A549 (cell line): Measurements from ENCODE around the gene EMILIN1. TPM values are rescaled to one million over a fixed set of nuclear protein-coding genes. Genes with fewer than 3 reads are reported as not detected.

Experiments
- ATAC-seq, 2 experiments: fragments of 200-7000 bp in 1 of 2; fragments of >200 bp in 1 of 2; cut with Nextera tagmentation in 1 of 2; cut with Tn5 transposase in 1 of 2; 3 replicates each; pipeline versions ENCODE4 v1.8.0 to v1.9.1; 2018 to 2020; ENCODE audit warnings: mild to moderate bottlenecking in 1 of 2, moderate library complexity in 1 of 2
- CTCF ChIA-PET: fragments of 300-600 bp; sonication (Branson Sonifier 250); formaldehyde crosslinking; extraction: SDS; loops from one replicate; lab custom pipeline; 2021; ENCODE audit warnings: antibody characterized with exemption, inconsistent platforms; lab: Yijun Ruan, JAX
- POLR2A ChIA-PET: fragments of 350-600 bp; formaldehyde crosslinking; extraction: SDS; loops from one replicate; lab custom pipeline; 2021; ENCODE audit warnings: antibody characterized with exemption, inconsistent platforms; lab: Yijun Ruan, JAX
- DNase-seq, 2 experiments: peaks; one replicate each; pipeline versions ENCODE4 v3.0.0 to v3.0.0-alpha.2; 2011 to 2016; ENCODE audit warnings: low read depth in 1 of 2, low spot score in 1 of 2
- FAIRE-seq: peaks from 2 replicates; lab custom pipeline; 2011; peaks lifted over from hg19 to GRCh38; lab: Jason Lieb, UNC
- H3K27ac ChIP-seq, 2 experiments: fragments of >200 bp; sonication (Bioruptor Twin); formaldehyde crosslinking; 3 replicates each; pipeline ENCODE4 v1.5.1; 2016 to 2017
- H3K4me1 ChIP-seq: fragments of >200 bp; sonication (Bioruptor Twin); formaldehyde crosslinking; 3 replicates; pipeline ENCODE4 v1.6.1; 2016
- H3K4me2 ChIP-seq: fragments of >200 bp; sonication (Bioruptor Twin); formaldehyde crosslinking; 3 replicates; pipeline ENCODE4 v1.6.1; 2016
- H3K4me3 ChIP-seq: fragments of >200 bp; sonication (Bioruptor Twin); formaldehyde crosslinking; 3 replicates; pipeline ENCODE4 v1.5.1; 2016
- H3K9me3 ChIP-seq: fragments of >200 bp; sonication (Bioruptor Twin); formaldehyde crosslinking; 3 replicates; pipeline ENCODE4 v1.6.1; 2016
- CBX8 ChIP-seq: fragments of 200-600 bp; sonication (generic); IDR thresholded peaks from 2 replicates; pipeline ENCODE4 v1.6.1; 2016
- CHD2 ChIP-seq: fragments of 150-350 bp; IDR thresholded peaks from 2 replicates; pipeline ENCODE4 v1.6.1; 2014; ENCODE audit warnings: low read length; ENCODE audit not compliant: partially characterized antibody
- CTCF ChIP-seq: fragments of >200 bp; sonication (Bioruptor Twin); formaldehyde crosslinking; IDR thresholded peaks from 3 replicates; pipeline ENCODE4 v1.5.1; 2016
- EHF ChIP-seq: fragments of 250-450 bp; sonication (Bioruptor Pico); IDR thresholded peaks from 2 replicates; pipeline ENCODE4 v1.5.0; 2020; ENCODE audit warnings: mild to moderate bottlenecking
- EHMT2 ChIP-seq: fragments of 200-600 bp; sonication (generic); IDR thresholded peaks from 2 replicates; pipeline ENCODE4 v1.6.1; 2016; ENCODE audit warnings: antibody characterized with exemption, low read depth, mild to moderate bottlenecking, moderate library complexity
- FOXS1 ChIP-seq: fragments of 250-450 bp; sonication (Bioruptor Pico); IDR thresholded peaks from 2 replicates; pipeline ENCODE4 v1.5.0; 2020; ENCODE audit warnings: mild to moderate bottlenecking, moderate library complexity
- HOXB13 ChIP-seq: fragments of 250-450 bp; sonication (Bioruptor Pico); IDR thresholded peaks from 2 replicates; pipeline ENCODE4 v1.5.0; 2020; ENCODE audit warnings: low read depth, mild to moderate bottlenecking, moderate library complexity
- JUN ChIP-seq, 2 experiments: fragments of >200 bp; sonication (Bioruptor Twin); formaldehyde crosslinking; IDR thresholded peaks; 2 replicates in 1 of 2; 3 replicates in 1 of 2; pipeline ENCODE4 v1.6.1; 2016 to 2017
- KDM5A ChIP-seq: fragments of 200-600 bp; sonication (generic); IDR thresholded peaks from 2 replicates; pipeline ENCODE4 v1.6.1; 2016; ENCODE audit warnings: antibody characterized with exemption, mild to moderate bottlenecking
- MAZ ChIP-seq: fragments of 150-350 bp; IDR thresholded peaks from 2 replicates; pipeline ENCODE4 v1.6.1; 2014; ENCODE audit warnings: antibody characterized with exemption, low read depth, low read length, borderline replicate concordance
- NPAS2 ChIP-seq: fragments of 250-450 bp; sonication (Bioruptor Pico); IDR thresholded peaks from 2 replicates; pipeline ENCODE4 v1.8.0; 2022; ENCODE audit warnings: mild to moderate bottlenecking, moderate library complexity, borderline replicate concordance
- NR3C1 ChIP-seq: fragments of >200 bp; sonication (Bioruptor Twin); formaldehyde crosslinking; IDR thresholded peaks from 3 replicates; pipeline ENCODE4 v1.6.1; 2017
- RARB ChIP-seq: fragments of 250-450 bp; sonication (Bioruptor Pico); IDR thresholded peaks from 2 replicates; pipeline ENCODE4 v1.8.0; 2021; ENCODE audit warnings: mild to moderate bottlenecking, moderate library complexity
- REST ChIP-seq: fragments of 200-600 bp; sonication (generic); IDR thresholded peaks from 2 replicates; pipeline ENCODE4 v1.6.1; 2016; ENCODE audit warnings: antibody characterized with exemption, mild to moderate bottlenecking, moderate library complexity
- SREBF2 ChIP-seq: fragments of 450-650 bp; IDR thresholded peaks from 2 replicates; pipeline ENCODE4 v1.6.1; 2014; ENCODE audit warnings: mild to moderate bottlenecking, moderate library complexity
- TP53 ChIP-seq: fragments of 250-450 bp; sonication (Bioruptor Pico); IDR thresholded peaks from 2 replicates; pipeline ENCODE4 v1.5.0; 2021; ENCODE audit warnings: mild to moderate bottlenecking, moderate library complexity
- WGBS: methylation state at CpG from one replicate; pipeline ENCODE4 v1.1.6; 2017; ENCODE audit errors: missing lambda C conversion rate; 5-methylcytosine and 5-hydroxymethylcytosine counted together
- polyA plus RNA-seq, 4 experiments: library from polyadenylated mRNA; depleted of rRNA in 3 of 4; stranded (reverse); fragments of >200 nt; fragmentation: RNase III in 1 of 4; extraction: RNeasy Plus Mini Kit Qiagen cat#74134 plus additional on column Dnase treatment in 1 of 4; gene quantifications; 2 replicates in 3 of 4; 3 replicates in 1 of 4; pipeline ENCODE4 v1.2.3, GENCODE V29; 2011 to 2017

EMILIN1 gene
- polyA plus RNA-seq, 2 of the 4 experiments (the other 2 are of a cell fraction), result 0.13 to 0.49 TPM

- 89% methylated on average over 15 of the region's 15 CpGs for WGBS
- CTCF ChIA-PET, result interaction anchor here (0.6 to 18.7 kb wide), 10 partner anchors 8 to 213 kb away, joined by 3 to 253 read pairs (median 4); partner anchors contain the start of genes AGBL5, EMILIN1, KHK and OST4
These were observed 19.1 kb upstream of the EMILIN1 start for GRCh38 chr2:27059141-27059820.

GRCh38 chr2:27060323-27060722 is 18.1 kb upstream of the EMILIN1 start:
- no peak for FAIRE-seq
- H3K4me2 ChIP-seq, result no peak overlapping the region
- 83% methylated on average over 3 of the region's 3 CpGs for WGBS
- TF ChIP-seq JUN (IDR thresholded peaks at IDR 0.05), result no peak
- TF ChIP-seq, all 56 proteins: peak for 0
- DNase-seq (no peak), ATAC-seq (no peak)
- ChIA-PET POLR2A (interaction anchor here (4.7 to 5.5 kb wide), 2 partner anchors 9 to 11 kb away, joined by 35 to 37 read pairs; partner anchors contain the start of genes AGBL5 and OST4), CTCF (interaction anchor here (0.8 to 18.7 kb wide), 5 partner anchors 9 to 109 kb away, joined by 3 to 253 read pairs (median 6); partner anchors contain the start of genes AGBL5, EMILIN1, KHK and OST4)
- Histone ChIP-seq H3K4me1 (peaks cover 5% of the 10 kb centered on the region; the same call in 1 of the 3 replicates), H3K9me3 (no peaks in the 10 kb centered on the region), H3K27ac (no peak overlapping the region), H3K4me3 (no peak overlapping the region)

More at GRCh38 chr2:27059141-27059820, 19.1 kb upstream of the EMILIN1 start:
- FAIRE-seq (no peak), ATAC-seq (no peak), DNase-seq (no peak)
- no peak overlapping the region for H3K4me2 ChIP-seq
- H3K27ac ChIP-seq, result no peak overlapping the region
- no peaks in the 10 kb centered on the region for H3K9me3 ChIP-seq
- TF ChIP-seq NPAS2 (CRISPR knock-in tag) (no peak), CHD2 (no peak), REST (no peak), JUN (IDR thresholded peaks at IDR 0.05) (no peak), CTCF (no peak), TP53 (CRISPR knock-in tag) (no peak), SREBF2 (no peak), KDM5A (no peak), CBX8 (no peak), NR3C1 (no peak), EHF (no peak)
- H3K4me1 ChIP-seq, result peaks cover 5% of the 10 kb centered on the region; the same call in 1 of the 3 replicates
- POLR2A ChIA-PET, result interaction anchor here (4.7 to 5.5 kb wide), 2 partner anchors 8 to 12 kb away, joined by 35 to 37 read pairs; partner anchors contain the start of genes AGBL5 and OST4
- H3K4me3 ChIP-seq, result no peak overlapping the region

GRCh38 chr2:27065128-27065527 is 13.3 kb upstream of the EMILIN1 start:
- Histone ChIP-seq H3K9me3 (no peaks in the 10 kb centered on the region), H3K4me1 (peaks cover 13% of the 10 kb centered on the region), H3K4me3 (no peak overlapping the region), H3K4me2 (no peak overlapping the region), H3K27ac (no peak overlapping the region)
- WGBS, result 82% methylated on average over 3 of the region's 3 CpGs
- DNase-seq (no peak), ATAC-seq (no peak), FAIRE-seq (no peak)
- CTCF ChIA-PET, result interaction anchor here (0.6 to 18.7 kb wide), 6 partner anchors 10 to 215 kb away, joined by 3 to 253 read pairs (median 4); partner anchors contain the start of genes AGBL5, EMILIN1 and KHK
- TF ChIP-seq MAZ (no peak), FOXS1 (CRISPR knock-in tag) (no peak), EHMT2 (no peak), RARB (CRISPR knock-in tag) (no peak), HOXB13 (CRISPR knock-in tag) (no peak), NR3C1 (no peak)
- POLR2A ChIA-PET, result interaction anchor here (1.6 to 4.5 kb wide), 2 partner anchors 15 to 16 kb away, joined by 3 to 23 read pairs; partner anchors contain the start of gene AGBL5
